OCI-LY3 (cell line): Measurements from ENCODE around the gene HCK.

Source experiments
- H2AFZ ChIP-seq: fragments of 200-600, 300-600 bp; shearing (Covaris generic); 2 replicates; pipeline ENCODE4 v1.6.0; 2014; ENCODE audit warnings: antibody characterized with exemption, low read depth, low read length
- H3K27ac ChIP-seq: fragments of 200-600, 300-600 bp; sonication (generic); 2 replicates; pipeline ENCODE4 v1.5.1; 2014; ENCODE audit warnings: mild to moderate bottlenecking, low read length, moderate library complexity, mixed read lengths
- H3K27me3 ChIP-seq: fragments of 200-600, 300-600 bp; sonication (generic); 2 replicates; pipeline ENCODE4 v1.6.1; 2014; ENCODE audit warnings: low read depth, low read length, mixed read lengths
- H3K36me3 ChIP-seq: fragments of 200-600, 300-600 bp; sonication (generic); replicated peaks from 2 replicates; pipeline ENCODE3; 2014; ENCODE audit warnings: low read depth, low read length, mixed read lengths
- H3K4me1 ChIP-seq: fragments of 300-600, 200-600 bp; sonication (generic); 2 replicates; pipeline ENCODE4 v1.6.1; 2014; ENCODE audit warnings: low read length, mixed read lengths
- H3K4me2 ChIP-seq: fragments of 200-600, 300-600 bp; sonication (generic); 2 replicates; pipeline ENCODE4 v1.6.1; 2014; ENCODE audit warnings: low read length, mixed read lengths
- H3K4me3 ChIP-seq: fragments of 300-600, 200-600 bp; sonication (generic); 2 replicates; pipeline ENCODE4 v1.5.1; 2014; ENCODE audit warnings: antibody characterized with exemption, mild to moderate bottlenecking, low read length, moderate library complexity
- H3K79me2 ChIP-seq: fragments of 300-600, 200-600 bp; shearing (Covaris generic); 2 replicates; pipeline ENCODE4 v1.6.1; 2014; ENCODE audit warnings: mild to moderate bottlenecking, low read length, mixed read lengths
- H3K9ac ChIP-seq: fragments of 300-600, 200-600 bp; shearing (Covaris generic); 2 replicates; pipeline ENCODE4 v1.6.0; 2014; ENCODE audit warnings: mild to moderate bottlenecking, low read length, moderate library complexity
- H3K9me3 ChIP-seq: fragments of 200-600, 300-600 bp; shearing (Covaris generic); 2 replicates; pipeline ENCODE4 v1.6.1; 2014; ENCODE audit warnings: low read length, mixed read lengths; ENCODE audit not compliant: insufficient read depth
- H4K20me1 ChIP-seq: fragments of 200-600, 300-600 bp; sonication (generic); 2 replicates; pipeline ENCODE4 v1.6.1; 2016; ENCODE audit warnings: low read length, mixed read lengths; ENCODE audit not compliant: insufficient read depth
- CTCF ChIP-seq: fragments of 200-600, 300-600 bp; sonication (generic); IDR thresholded peaks from 2 replicates; pipeline ENCODE4 v1.5.1; 2014; ENCODE audit warnings: antibody characterized with exemption, low read length, low read depth
- EZH2phosphoT487 ChIP-seq: fragments of 200-600 bp; shearing (Covaris generic); IDR thresholded peaks from 2 replicates; pipeline ENCODE4 v1.6.1; 2018; ENCODE audit warnings: antibody characterized with exemption, mixed run types, low read depth

HCK gene

DNA sequence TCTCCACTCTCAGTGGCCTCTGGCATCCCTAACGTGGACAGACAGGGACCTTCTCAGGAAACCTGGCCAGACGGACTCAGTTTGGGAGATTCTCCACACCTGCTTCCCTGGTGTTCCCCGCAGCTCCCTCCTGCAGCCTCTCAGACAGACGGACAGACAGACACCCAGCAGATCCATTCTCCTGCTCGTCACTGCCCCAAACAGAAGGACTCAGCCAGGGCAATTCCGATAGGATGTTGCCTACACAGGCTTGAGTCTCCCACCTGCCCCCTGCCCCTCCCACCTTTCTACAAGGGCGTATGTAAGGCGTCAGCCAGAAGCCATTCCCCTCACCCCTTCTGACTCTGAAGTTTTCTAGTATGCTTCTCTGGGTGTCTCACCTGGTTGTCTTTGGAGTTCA, 41.4 kb upstream of the HCK start:
- Histone ChIP-seq H3K79me2 (no peaks in the 10 kb centered on the region), H4K20me1 (no peaks in the 10 kb centered on the region), H3K36me3 (no peaks in the 10 kb centered on the region), H2AFZ (no peak overlapping the region), H3K27ac (no peak overlapping the region), H3K4me1 (no peaks in the 10 kb centered on the region), H3K9me3 (no peaks in the 10 kb centered on the region), H3K4me2 (no peak overlapping the region), H3K27me3 (peaks cover 49% of the 10 kb centered on the region), H3K9ac (no peak overlapping the region), H3K4me3 (no peak overlapping the region)
- TF ChIP-seq CTCF (no peak), EZH2phosphoT487 (no peak)

- H3K4me1 ChIP-seq, result no peaks in the 10 kb centered on the region
- no peaks in the 10 kb centered on the region for H4K20me1 ChIP-seq
- no peaks in the 10 kb centered on the region for H3K36me3 ChIP-seq
- H3K9ac ChIP-seq, result no peak overlapping the region
- no peak overlapping the region for H2AFZ ChIP-seq
- no peak for TF ChIP-seq EZH2phosphoT487
- no peak for TF ChIP-seq CTCF
- no peak overlapping the region for H3K4me3 ChIP-seq
- no peaks in the 10 kb centered on the region for H3K9me3 ChIP-seq
- H3K27ac ChIP-seq, result no peak overlapping the region
- peaks cover 48% of the 10 kb centered on the region for H3K27me3 ChIP-seq
- H3K79me2 ChIP-seq, result no peaks in the 10 kb centered on the region
- H3K4me2 ChIP-seq, result no peak overlapping the region
Observed at GRCh38 chr20:32012159-32012688, 39.8 kb upstream of the HCK start.

GRCh38 chr20:32013326-32013725, 38.7 kb upstream of the HCK start:
- no peaks in the 10 kb centered on the region for H3K79me2 ChIP-seq

DNA sequence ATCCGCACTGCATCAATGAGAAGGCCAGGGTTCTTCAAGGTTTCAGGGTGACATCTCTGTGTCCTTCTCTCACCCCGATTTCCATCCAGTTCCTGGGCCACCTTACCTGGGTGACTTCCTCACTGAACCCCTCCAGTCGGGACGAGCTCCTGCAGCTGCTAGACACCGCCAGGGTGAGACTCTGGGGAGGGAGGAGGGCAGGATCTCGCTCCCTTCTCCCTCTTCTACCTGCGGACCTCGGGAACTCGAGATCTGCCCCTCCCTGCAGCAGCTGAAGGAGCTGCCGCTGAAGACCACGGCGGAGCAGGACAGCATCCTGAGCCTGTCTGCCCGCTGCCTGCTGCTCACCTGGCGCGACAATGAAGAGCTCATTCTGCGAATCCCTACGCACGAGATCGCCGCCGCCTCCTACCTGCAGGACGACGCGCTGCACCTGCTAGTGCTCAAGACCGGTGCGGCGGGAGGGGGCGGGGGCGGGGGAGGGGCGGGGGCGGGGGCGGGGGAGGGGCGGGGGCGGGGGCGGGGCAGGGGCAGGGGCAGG, 34.3 kb upstream of the HCK start:
- Histone ChIP-seq H3K79me2 (no peaks in the 10 kb centered on the region), H3K9ac (no peak overlapping the region), H4K20me1 (no peaks in the 10 kb centered on the region), H3K4me2 (peak overlapping the region; percentile 84), H3K9me3 (no peaks in the 10 kb centered on the region), H2AFZ (no peak overlapping the region), H3K4me1 (peaks cover 8% of the 10 kb centered on the region), H3K27me3 (peaks cover 34% of the 10 kb centered on the region), H3K4me3 (peak overlapping the region; percentile 82; the same call in 1 of the 2 replicates), H3K27ac (no peak overlapping the region), H3K36me3 (no peaks in the 10 kb centered on the region)
- peak; percentile 32 for TF ChIP-seq CTCF
- TF ChIP-seq EZH2phosphoT487, result no peak

More at GRCh38 chr20:32013326-32013725, 38.7 kb upstream of the HCK start:
- Histone ChIP-seq H3K9me3 (no peaks in the 10 kb centered on the region), H2AFZ (no peak overlapping the region), H3K27me3 (peaks cover 44% of the 10 kb centered on the region), H3K4me1 (no peaks in the 10 kb centered on the region), H3K9ac (no peak overlapping the region), H3K36me3 (no peaks in the 10 kb centered on the region), H3K4me3 (no peak overlapping the region), H3K4me2 (no peak overlapping the region), H3K27ac (no peak overlapping the region), H4K20me1 (no peaks in the 10 kb centered on the region)
- TF ChIP-seq CTCF (no peak), EZH2phosphoT487 (no peak)
